Ureter (tissue), 1 donor: ENCODE measurements around the gene GCNA. TPM values are rescaled to one million over a fixed set of nuclear protein-coding genes. Genes with fewer than 3 reads are reported as not detected.
"Not testable (repeated sequence)": the region's sequence is repeated elsewhere in the genome, so short reads cannot be mapped to it uniquely, and the experiment has no call there.

Experiments
- DNase-seq: peaks from one replicate; pipeline ENCODE4 v3.0.0-alpha.2; 2020; ENCODE audit warnings: low spot score
- total RNA-seq: library from RNA; stranded (reverse); gene quantifications from one replicate; pipeline ENCODE4 v1.2.4, GENCODE V29; 2023
- donor health status: DM: yes; HTN: yes; CAD: no.

The GCNA gene
- total RNA-seq, 1 donor from 2014 or later: 1.6 TPM

DNA sequence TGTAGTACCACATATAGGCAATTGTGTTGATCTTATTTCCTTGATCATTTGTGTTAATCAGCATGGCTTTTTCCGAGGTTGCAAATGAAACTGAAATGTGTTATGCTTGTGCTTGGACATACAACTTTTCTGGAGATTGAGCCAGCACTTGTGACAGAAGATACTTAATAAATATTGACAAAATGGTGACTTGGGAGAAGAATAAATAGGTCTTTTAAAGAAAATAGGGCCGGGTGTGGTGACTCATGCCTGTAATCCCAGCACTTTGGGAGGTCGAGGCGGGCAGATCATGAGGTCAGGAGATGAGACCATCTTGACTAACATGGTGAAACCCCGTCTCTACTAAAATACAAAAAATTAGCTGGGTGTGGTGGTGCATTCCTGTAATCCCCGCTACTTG lies 18.5 kb upstream of the GCNA start:
- DNase-seq: not testable (repeated sequence)

GRCh38 chrX:71563921-71564320 lies 14.3 kb upstream of the GCNA start:
- no peak for DNase-seq

- no peak for DNase-seq
Observed at GRCh38 chrX:71565474-71566041, 12.7 kb upstream of the GCNA start.

- not testable (repeated sequence) for DNase-seq
Observed at GRCh38 chrX:71571390-71571789, 6.8 kb upstream of the GCNA start.

DNA sequence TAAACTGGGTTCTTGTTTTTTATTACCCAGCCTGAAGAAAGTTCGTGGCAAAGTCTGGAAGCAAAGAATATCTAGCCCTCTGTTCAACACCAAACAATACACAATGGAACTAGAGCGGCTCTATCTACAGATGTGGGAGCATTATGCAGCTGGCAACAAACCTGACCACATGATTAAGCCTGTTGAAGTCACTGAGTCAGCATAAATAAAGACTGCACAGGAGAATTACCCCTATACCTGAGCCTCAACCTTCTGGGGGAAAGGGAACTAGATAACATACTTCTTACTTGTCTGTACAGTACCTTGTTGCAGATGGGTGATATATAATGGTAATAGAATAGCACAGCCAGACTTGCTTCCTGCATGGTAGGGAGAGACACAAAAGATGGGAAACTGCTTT lies 4.6 kb upstream of the GCNA start:
- DNase-seq: no peak

- DNase-seq: no peak
Observed at GRCh38 chrX:71577682-71578081, 555 bp upstream of the GCNA start.

DNA sequence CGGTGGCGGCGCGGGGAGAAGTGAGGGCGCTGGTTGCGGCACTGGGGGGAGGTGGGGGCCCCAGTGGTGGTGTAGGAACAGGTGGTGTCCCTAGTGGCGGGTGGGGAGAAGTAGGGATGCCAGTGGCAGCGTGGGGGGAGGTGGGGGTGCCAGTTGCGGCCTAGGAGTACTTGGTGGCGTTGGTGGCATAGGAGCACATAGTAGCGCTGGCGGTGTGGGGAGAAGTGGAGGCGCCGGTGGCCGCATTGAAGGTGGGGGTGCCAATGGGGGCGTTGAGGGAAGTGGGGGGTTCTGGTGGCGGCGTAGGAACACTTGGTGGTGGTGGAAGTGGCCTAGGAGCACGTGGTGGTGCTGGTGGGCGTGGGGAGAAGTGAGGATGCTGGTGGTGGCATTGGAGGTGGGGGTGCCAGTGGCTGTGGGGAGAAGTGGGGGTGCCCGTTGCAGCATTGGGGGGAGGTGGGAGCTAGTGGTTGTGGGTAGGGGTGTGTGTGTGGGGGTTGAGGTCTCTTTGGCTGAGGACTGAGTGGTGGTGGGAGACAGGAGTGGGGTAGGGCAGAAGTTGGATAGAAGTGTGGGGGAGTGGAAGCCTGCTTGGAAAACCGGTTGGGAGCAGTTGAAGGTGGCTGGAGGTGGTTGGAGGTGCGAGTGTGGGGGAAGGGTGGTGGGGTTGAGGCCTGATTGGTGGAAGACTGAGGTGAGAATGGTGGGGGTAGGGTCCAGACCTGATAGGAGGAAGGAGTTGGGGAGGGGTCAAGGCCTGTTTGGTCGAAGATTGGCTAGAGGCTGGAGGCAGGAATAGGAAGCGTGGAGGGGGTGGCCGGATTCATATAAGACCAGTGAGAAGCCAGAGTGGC lies 1.1 kb downstream of the GCNA start:
- no peak for DNase-seq

- no peak for DNase-seq
Observed at GRCh38 chrX:71579990-71580380, 1.7 kb downstream of the GCNA start.

- DNase-seq: no peak
Observed at GRCh38 chrX:71581210-71581609, 3.0 kb downstream of the GCNA start.

DNA sequence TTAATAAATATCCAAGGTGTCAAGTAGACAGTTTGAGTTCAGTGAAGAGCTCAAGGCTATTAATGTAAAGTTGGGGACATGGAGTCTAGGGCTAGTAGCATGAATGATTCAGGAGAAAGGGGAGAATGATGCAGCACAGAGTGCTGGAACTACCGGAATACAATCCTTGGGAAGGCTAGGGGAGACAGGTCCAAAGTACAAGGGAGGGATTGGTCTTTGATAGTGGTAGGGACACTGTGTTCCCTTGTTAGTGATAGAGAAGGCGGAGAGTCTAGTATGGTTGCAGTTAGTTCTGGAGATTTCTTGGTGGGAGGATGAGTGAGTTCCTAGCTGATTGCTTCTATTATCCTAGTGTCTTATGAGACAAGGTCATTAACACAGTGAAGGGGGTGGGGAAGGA lies 8.7 kb downstream of the GCNA start:
- DNase-seq: no peak

- not testable (repeated sequence) for DNase-seq
Observed at GRCh38 chrX:71593210-71593609, 15.0 kb downstream of the GCNA start.

DNA sequence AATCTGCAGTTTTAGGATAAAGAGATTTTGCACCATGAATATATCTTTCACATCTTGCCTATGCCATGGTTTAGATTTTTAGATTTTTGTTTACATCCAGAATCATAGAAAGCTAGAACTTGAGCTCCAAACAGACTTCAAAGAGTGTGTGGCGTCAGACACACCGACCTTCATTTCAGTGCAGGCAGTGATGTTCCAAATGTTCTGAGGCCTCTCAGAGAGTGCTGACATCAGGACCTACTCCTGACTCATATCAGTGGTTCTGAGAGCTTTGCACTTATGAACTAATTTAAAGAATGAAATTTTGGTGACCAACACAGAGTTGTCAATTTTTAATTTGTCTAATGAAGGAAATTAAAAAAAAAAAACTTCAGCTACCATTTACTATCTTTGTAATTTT lies 21.7 kb downstream of the GCNA start:
- DNase-seq: no peak

- no peak for DNase-seq
Observed at GRCh38 chrX:71603618-71604017, 25.4 kb downstream of the GCNA start.

- no peak for DNase-seq
Observed at GRCh38 chrX:71604141-71604540, 25.9 kb downstream of the GCNA start.

DNA sequence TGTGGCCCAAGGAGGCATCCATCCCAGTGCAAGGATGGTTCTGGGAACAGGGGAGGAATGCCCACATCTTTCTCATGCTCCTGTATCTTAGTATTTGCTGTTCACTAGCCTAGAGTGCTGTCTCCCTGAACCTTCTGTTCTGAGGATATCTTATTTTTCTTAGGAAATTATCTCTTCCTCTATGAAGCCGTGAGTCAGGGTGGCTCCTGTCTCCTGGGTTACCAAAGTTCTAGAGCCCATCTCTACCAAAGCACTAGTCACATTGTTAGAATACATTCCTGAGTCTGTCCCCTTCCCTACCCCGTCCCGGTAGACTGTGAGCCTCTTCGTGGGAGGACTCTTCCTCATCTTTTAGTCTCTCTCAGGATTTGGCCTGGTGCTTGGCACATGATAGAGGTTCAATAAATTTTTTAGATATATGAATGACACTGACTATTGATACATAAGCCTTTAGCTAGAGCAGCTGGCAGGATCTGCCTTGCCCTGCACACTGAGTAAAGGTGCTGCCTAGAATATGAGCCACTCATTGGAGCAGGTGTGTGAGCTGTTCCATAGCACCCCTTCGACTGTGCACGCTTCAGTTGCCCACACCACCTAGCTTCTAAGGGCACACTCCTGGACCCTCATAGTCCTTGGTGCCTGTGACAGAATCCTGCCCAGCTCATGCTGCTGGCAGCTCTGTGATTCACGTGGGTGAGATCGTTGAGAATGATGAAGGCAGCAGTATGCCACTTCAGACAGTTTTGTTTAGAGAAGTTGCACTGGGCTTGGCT lies 26.7 kb downstream of the GCNA start:
- DNase-seq: no peak

DNA sequence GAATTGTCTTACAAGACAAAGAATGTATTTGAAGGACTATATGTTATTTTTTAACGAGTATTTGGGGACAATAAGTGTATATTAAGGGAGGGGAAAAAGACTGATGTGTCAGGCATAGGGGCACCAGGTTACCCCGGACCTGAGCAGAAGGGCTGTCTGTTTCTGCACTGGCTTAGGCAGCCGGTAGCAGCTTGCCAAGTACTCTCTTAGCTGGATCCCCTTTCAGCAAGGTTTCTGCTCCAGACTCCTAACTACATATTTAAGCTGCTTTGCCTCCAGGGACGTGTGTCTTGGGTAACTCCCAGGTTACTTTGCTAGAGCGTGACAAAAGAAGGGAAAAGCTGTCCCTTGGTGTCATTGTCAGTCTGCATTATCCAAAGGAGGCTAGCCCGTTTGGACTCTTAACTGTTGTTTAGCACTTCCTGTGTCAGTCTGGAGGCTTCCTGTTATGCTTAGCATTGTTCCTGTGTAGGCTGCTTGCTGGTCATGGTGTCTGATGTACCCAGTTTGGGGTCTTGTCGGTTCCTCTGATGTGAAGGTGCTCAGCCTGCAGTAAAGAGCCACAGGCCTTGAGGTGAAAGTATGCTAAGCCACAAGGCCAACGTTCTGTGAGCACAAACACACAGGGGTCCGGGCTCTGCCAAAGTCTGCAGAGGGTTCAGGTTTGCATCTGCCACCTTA lies 28.4 kb downstream of the GCNA start:
- no peak for DNase-seq

DNA sequence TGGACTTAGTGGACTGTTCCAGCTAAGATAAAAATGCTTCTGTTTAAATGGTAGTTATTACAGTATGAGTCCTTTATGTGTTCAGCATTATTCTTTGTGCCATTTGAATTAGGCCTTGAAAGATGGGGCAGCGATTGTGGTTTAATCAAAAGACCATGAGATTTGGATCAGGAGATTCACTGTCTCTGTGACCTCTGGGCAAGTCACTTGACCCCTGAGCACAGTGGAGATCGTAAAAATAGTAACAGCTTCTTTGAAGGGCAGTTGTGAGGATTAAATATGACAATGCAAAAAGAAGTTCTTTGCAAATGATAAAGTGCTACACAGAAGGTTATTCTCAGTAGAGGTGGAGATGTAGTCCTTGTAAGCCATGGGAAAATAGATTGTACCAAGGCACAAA lies 29.3 kb downstream of the GCNA start:
- no peak for DNase-seq

GRCh38 chrX:71609095-71609750 lies 31.0 kb downstream of the GCNA start:
- no peak for DNase-seq

DNA sequence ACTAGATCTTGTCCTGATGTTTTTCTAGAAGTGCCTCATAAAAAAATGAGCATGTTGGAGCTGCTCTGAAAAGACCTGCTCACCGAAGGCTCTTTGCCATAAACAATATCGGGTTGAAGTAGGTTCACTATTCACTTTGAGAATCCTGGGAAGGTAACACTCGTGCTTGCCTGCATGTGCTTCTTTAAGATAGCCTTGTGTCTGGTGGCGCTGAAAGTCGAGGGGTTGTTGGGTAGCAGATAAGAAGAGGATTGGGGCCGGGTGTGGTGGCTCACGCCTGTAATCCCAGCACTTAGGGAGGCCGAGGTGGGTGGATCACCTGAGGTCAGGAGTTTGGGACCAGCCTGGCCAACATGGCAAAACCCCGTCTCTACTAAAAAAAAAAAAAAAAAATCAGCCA lies 33.5 kb downstream of the GCNA start:
- not testable (repeated sequence) for DNase-seq

GRCh38 chrX:71612256-71612655 lies 34.0 kb downstream of the GCNA start:
- no peak for DNase-seq

GRCh38 chrX:71615056-71615455 lies 36.8 kb downstream of the GCNA start:
- DNase-seq: no peak

DNA sequence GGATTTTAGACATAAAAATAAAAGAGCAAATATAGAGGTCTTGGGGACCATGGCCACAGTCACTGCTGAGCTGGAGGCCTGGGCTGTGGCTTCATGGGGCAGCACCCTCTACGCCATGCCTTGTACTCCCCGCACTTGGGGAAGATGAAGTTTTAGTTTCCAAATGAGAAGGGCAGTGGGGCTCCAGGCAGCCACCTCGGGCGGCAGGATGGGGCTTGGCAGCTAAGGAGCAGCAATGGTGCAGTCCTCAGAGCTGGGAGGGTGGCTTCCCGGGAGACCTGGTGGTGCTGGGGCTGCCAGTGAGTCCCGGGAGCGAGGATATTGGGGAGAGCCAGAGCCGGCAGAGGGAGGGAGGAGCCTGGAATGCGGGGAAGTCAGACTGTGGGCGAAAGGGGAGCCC lies 37.7 kb downstream of the GCNA start:
- DNase-seq: no peak
